HCT116 (cell line): ENCODE results near the gene SDK1. TPM values are rescaled to one million over a fixed set of nuclear protein-coding genes. Genes with fewer than 3 reads are reported as not detected.

Experiments
- ATAC-seq: fragments of 200-7000 bp; cut with Tn5 transposase; 2 replicates; pipeline ENCODE4 v1.9.1; 2020; ENCODE audit warnings: mild to moderate bottlenecking, moderate library complexity
- BruUV-seq: library from RNA; stranded (reverse); fragments of 400-500 nt; replicated peaks from 2 replicates; lab custom pipeline; 2021; lab: Mats Ljungman, UMichigan
- CTCF ChIA-PET: fragments of 300-600 bp; sonication (Branson Sonifier 250); formaldehyde crosslinking; loops from one replicate; lab custom pipeline; 2021; ENCODE audit warnings: antibody characterized with exemption; lab: Charles Lee
- POLR2A ChIA-PET: fragments of 300-600, 350-600 bp; sonication (Branson Sonifier 250); formaldehyde crosslinking; loops from one replicate; lab custom pipeline; 2021; ENCODE audit warnings: antibody characterized with exemption; lab: Charles Lee
- RAD21 ChIA-PET, 2 experiments: fragments of 300-600 bp; sonication (Branson Sonifier 250); formaldehyde crosslinking; loops; one replicate each; lab custom pipeline; 2023; ENCODE audit warnings: low total read pairs in 2 of 2; ENCODE audit not compliant: uncharacterized antibody in 2 of 2, unreplicated experiment in 2 of 2, low non-redundant PET in 1 of 2; lab: Charles Lee
- DNase-seq: peaks from one replicate; pipeline ENCODE4 v3.0.0-alpha.2; 2010; ENCODE audit warnings: low read depth, low spot score
- H2AFZ ChIP-seq: fragments of 200-600 bp; shearing (Covaris generic), sonication (generic); 2 replicates; pipeline ENCODE4 v1.6.1; 2017; ENCODE audit warnings: low read depth, mixed run types, mixed read lengths, antibody characterized with exemption, low read length; ENCODE audit not compliant: poor library complexity, severe bottlenecking
- H3K27ac ChIP-seq: 2 replicates; pipeline ENCODE4 v1.5.1; 2012; ENCODE audit warnings: low read depth, low read length
- H3K27me3 ChIP-seq: fragments of 200-600 bp; sonication (generic); 2 replicates; pipeline ENCODE4 v1.6.1; 2016; ENCODE audit warnings: mixed run types, low read length, mixed read lengths; ENCODE audit not compliant: insufficient read depth
- H3K36me3 ChIP-seq, 2 experiments: fragments of 200-500 bp in 1 of 2; fragments of 200-600 bp in 1 of 2; sonication (Bioruptor generic) in 1 of 2; sonication (generic) in 1 of 2; 2 replicates each; pipeline versions ENCODE4 v1.5.1 to v1.6.1; 2014 to 2016; ENCODE audit warnings: low read length in 2 of 2, inconsistent platforms in 1 of 2, mixed read lengths in 1 of 2, mixed run types in 1 of 2; ENCODE audit not compliant: insufficient read depth in 2 of 2, control insufficient read depth in 1 of 2
- H3K4me1 ChIP-seq, 2 experiments: fragments of 200-600 bp in 1 of 2; sonication (generic) in 1 of 2; 2 replicates each; pipeline versions ENCODE4 v1.5.1 to v1.6.1; 2012 to 2017; ENCODE audit warnings: low read length in 2 of 2, inconsistent platforms in 1 of 2, mild to moderate bottlenecking in 1 of 2, mixed read lengths in 1 of 2, mixed run types in 1 of 2, moderate library complexity in 1 of 2; ENCODE audit not compliant: insufficient read depth in 2 of 2, control insufficient read depth in 1 of 2
- H3K4me2 ChIP-seq: fragments of 200-600 bp; sonication (generic); 2 replicates; pipeline ENCODE4 v1.6.1; 2017; ENCODE audit warnings: mixed run types, low read length, mixed read lengths
- H3K4me3 ChIP-seq, 2 experiments: fragments of 200-600 bp in 1 of 2; sonication (generic) in 1 of 2; replicated peaks in 1 of 2; 2 replicates each; pipeline ENCODE4 v1.5.1; 2011 to 2016; ENCODE audit warnings: low read length in 2 of 2, control low read depth in 1 of 2, low read depth in 1 of 2, mild to moderate bottlenecking in 1 of 2, mixed read lengths in 1 of 2, mixed run types in 1 of 2
- H3K79me2 ChIP-seq: fragments of 200-600 bp; sonication (generic); 2 replicates; pipeline ENCODE4 v1.6.1; 2017; ENCODE audit warnings: mild to moderate bottlenecking, mixed run types, low read length, moderate library complexity, mixed read lengths; ENCODE audit not compliant: insufficient read depth
- H3K9ac ChIP-seq: fragments of 200-600 bp; sonication (generic); 2 replicates; pipeline ENCODE4 v1.6.1; 2016; ENCODE audit warnings: low read length, mixed read lengths
- H3K9me2 ChIP-seq: fragments of 200-600 bp; sonication (generic), shearing (Covaris generic); 2 replicates; pipeline ENCODE4 v1.6.1; 2017; ENCODE audit warnings: mixed run types, mild to moderate bottlenecking, moderate library complexity; ENCODE audit not compliant: insufficient read depth
- H3K9me3 ChIP-seq, 2 experiments: fragments of 200-500 bp in 1 of 2; fragments of 200-600 bp in 1 of 2; sonication (Bioruptor generic) in 1 of 2; sonication (generic) in 1 of 2; 2 replicates each; pipeline ENCODE4 v1.6.1; 2014 to 2017; ENCODE audit warnings: low read length in 2 of 2, mixed read lengths in 2 of 2, inconsistent platforms in 1 of 2, low read depth in 1 of 2, mild to moderate bottlenecking in 1 of 2, mixed run types in 1 of 2, moderate library complexity in 1 of 2; ENCODE audit not compliant: control insufficient read depth in 1 of 2, insufficient read depth in 1 of 2
- H4K20me1 ChIP-seq: fragments of 200-600 bp; sonication (generic), shearing (Covaris generic); 2 replicates; pipeline ENCODE4 v1.6.1; 2017; ENCODE audit warnings: mixed run types, mild to moderate bottlenecking, moderate library complexity; ENCODE audit not compliant: insufficient read depth
- ATF3 ChIP-seq: IDR thresholded peaks from 2 replicates; pipeline ENCODE4 v1.6.1; 2012
- EGR1 ChIP-seq: IDR thresholded peaks from 2 replicates; pipeline ENCODE4 v1.6.1; 2012; ENCODE audit warnings: low read depth
- ELF1 ChIP-seq: IDR thresholded peaks from 2 replicates; pipeline ENCODE4 v1.6.1; 2012; ENCODE audit warnings: low read depth, borderline replicate concordance
- EZH2 ChIP-seq: fragments of 200-600 bp; sonication (generic); IDR thresholded peaks from 2 replicates; pipeline ENCODE4 v1.6.1; 2017; ENCODE audit warnings: antibody characterized with exemption, mixed run types
- EZH2phosphoT487 ChIP-seq: fragments of 200-600 bp; IDR thresholded peaks from 2 replicates; pipeline ENCODE4 v1.6.1; 2018; ENCODE audit warnings: antibody characterized with exemption, borderline replicate concordance
- FOSL1 ChIP-seq: IDR thresholded peaks from 2 replicates; pipeline ENCODE4 v1.6.1; 2012; ENCODE audit warnings: low read depth
- JUND ChIP-seq: IDR thresholded peaks from 2 replicates; pipeline ENCODE4 v1.6.1; 2012
- RAD21 ChIP-seq: IDR thresholded peaks from 2 replicates; pipeline ENCODE4 v1.6.1; 2012; ENCODE audit warnings: low read depth, mild to moderate bottlenecking
- REST ChIP-seq: IDR thresholded peaks from 2 replicates; pipeline ENCODE4 v1.6.1; 2012; ENCODE audit warnings: low read depth
- SIN3A ChIP-seq: IDR thresholded peaks from 2 replicates; pipeline ENCODE4 v1.6.1; 2012; ENCODE audit warnings: low read depth
- SP1 ChIP-seq: IDR thresholded peaks from 2 replicates; pipeline ENCODE4 v1.6.1; 2012; ENCODE audit warnings: low read depth
- SRF ChIP-seq: IDR thresholded peaks from 2 replicates; pipeline ENCODE4 v1.6.1; 2012; ENCODE audit warnings: low read depth
- TCF7L2 ChIP-seq: IDR thresholded peaks from 2 replicates; pipeline ENCODE4 v1.7.0; 2011; ENCODE audit warnings: borderline replicate concordance, inconsistent platforms; ENCODE audit not compliant: insufficient read depth, insufficient read length; ENCODE audit errors: extremely low read depth
- YY1 ChIP-seq: IDR thresholded peaks from 2 replicates; pipeline ENCODE4 v1.6.1; 2011; ENCODE audit warnings: low read length, low read depth, moderate library complexity, mild to moderate bottlenecking; ENCODE audit not compliant: insufficient replicate concordance; ENCODE audit errors: extremely low read depth
- ZNF274 ChIP-seq: fragments of 200-500 bp; sonication (Bioruptor generic); IDR thresholded peaks from 2 replicates; pipeline ENCODE4 v1.6.1; 2014; ENCODE audit warnings: mild to moderate bottlenecking, low read depth, low read length, inconsistent platforms
- intact Hi-C: fragments of 100-400 bp; cut with micrococcal nuclease; formaldehyde crosslinking; loops from 2 replicates; pipeline ENCODE4 v1.10.0; 2022
- total RNA-seq: library from RNA; stranded (reverse); gene quantifications from one replicate; pipeline ENCODE4 v1.2.1, GENCODE V29; 2021; ENCODE audit not compliant: unreplicated experiment

Gene SDK1
- total RNA-seq, 1 experiment from 2014 or later, result 0.05 TPM

GRCh38 chr7:3510101-3511020 lies 209.3 kb downstream of the SDK1 start:
- Histone ChIP-seq H3K4me2 (no peak overlapping the region), H3K9me3 (no peaks in the 10 kb centered on the region; a peak in 1 of 4 replicates), H3K4me1 (no peaks in the 10 kb centered on the region), H3K27ac (no peak overlapping the region), H3K36me3 (no peaks in the 10 kb centered on the region), H3K4me3 (no peak overlapping the region), H4K20me1 (no peaks in the 10 kb centered on the region), H3K9ac (no peak overlapping the region), H3K9me2 (no peaks in the 10 kb centered on the region), H3K27me3 (peaks cover 10% of the 10 kb centered on the region; the same call in 1 of the 2 replicates), H3K79me2 (no peaks in the 10 kb centered on the region), H2AFZ (no peak overlapping the region)
- POLR2A ChIA-PET, result no interaction called here
- RAD21 ChIA-PET, result no interaction called here
- no peak for TF ChIP-seq SIN3A
- TF ChIP-seq EZH2phosphoT487, result no peak
- no peak for TF ChIP-seq EZH2
- no peak for TF ChIP-seq FOSL1
- TF ChIP-seq REST, result no peak
- TF ChIP-seq SRF, result no peak
- no peak for TF ChIP-seq YY1
- no peak for TF ChIP-seq SP1
- no peak for TF ChIP-seq ELF1
- no peak for TF ChIP-seq ZNF274
- TF ChIP-seq RAD21, result no peak
- no peak for TF ChIP-seq EGR1
- no peak for TF ChIP-seq ATF3
- no peak for TF ChIP-seq JUND
- TF ChIP-seq TCF7L2, result no peak
- BruUV-seq, result no TSS peak
- CTCF ChIA-PET, result no interaction called here
- DNase-seq (no peak), ATAC-seq (no peak)
- intact Hi-C loops, result no loop called here
